Activated CD4-positive, CD25-positive, alpha-beta regulatory T cell treated with anti-CD3 and anti-CD28 coated beads, Interleukin-2, amount 50 U/mL, for 24 hours (primary cell): ENCODE data around the gene ACAP1.
"Not testable (repeated sequence)": the region's sequence is repeated elsewhere in the genome, so short reads cannot be mapped to it uniquely, and the experiment has no call there.

ENCODE experiments used
- ATAC-seq, 2 donors: fragments of 150-1000 bp; cut with Tn5 transposase; one replicate each; pipeline ENCODE4 v1.10.0; 2021; ENCODE audit warnings: mild to moderate bottlenecking in 1 of 2, moderate library complexity in 1 of 2

The ACAP1 gene

DNA sequence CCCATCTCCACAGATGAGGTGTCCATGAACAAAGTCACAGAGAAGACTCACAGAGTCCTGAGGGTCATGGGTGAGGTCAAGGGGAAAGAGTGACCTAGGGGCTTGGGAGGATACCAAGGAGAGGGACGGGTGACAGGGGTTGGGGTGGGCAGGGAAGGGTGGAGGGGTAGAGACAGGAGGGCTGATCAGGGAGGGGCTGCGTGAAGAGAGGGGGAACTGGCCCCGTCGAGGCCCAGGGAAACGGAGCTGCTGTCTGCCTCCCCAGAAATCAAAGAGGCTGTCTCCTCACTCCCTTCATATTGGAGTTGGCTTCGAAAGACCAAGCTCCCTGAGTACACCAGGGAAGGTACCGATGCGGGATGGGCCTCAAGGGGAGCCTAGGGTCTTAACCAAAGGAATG, 19.2 kb downstream of the ACAP1 start:
- ATAC-seq, result no peak

DNA sequence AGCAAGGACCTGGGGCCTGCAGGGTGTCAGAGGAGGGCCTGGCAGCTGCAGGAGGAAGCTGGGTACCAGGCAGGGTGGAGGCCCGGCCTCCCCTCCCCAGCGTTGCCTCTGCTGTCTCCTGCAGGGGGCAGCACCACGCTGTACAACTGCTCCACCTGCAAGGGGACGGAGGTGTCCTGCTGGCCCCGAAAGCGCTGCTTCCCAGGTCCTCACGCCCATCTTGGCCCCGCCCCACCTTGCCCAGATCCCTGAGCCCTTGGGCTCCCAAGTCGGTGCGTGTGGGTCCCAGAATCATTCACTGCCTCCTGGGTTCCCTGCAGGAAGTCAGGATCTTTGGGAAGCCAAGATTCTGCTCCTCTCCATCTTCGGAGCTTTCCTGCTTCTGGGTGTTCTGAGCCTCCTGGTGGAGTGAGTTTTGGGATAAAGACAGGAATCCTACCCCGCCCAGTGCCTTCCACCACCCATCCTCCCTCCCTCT, 19.8 kb downstream of the ACAP1 start:
- ATAC-seq, result peak; percentile 64 to 71

DNA sequence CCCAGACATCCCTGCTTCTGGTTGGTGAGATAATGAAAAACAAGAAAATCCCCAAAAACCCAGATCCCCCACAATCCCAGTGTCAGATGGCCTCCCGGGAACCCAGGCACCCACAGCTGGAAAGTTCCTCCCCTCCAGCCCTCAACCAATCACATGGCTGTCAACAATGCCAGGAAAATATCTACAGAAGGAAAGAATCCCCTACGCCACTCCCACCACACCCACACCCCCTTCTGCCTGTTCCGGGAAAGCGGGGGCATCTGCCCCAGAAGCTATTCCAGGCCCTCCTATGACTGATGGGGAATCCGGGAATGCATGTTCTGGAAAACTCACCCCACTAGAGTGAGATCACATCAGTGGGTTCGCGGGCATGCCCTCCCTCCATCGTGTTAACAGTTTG, 20.4 kb downstream of the ACAP1 start:
- ATAC-seq, result no peak

DNA sequence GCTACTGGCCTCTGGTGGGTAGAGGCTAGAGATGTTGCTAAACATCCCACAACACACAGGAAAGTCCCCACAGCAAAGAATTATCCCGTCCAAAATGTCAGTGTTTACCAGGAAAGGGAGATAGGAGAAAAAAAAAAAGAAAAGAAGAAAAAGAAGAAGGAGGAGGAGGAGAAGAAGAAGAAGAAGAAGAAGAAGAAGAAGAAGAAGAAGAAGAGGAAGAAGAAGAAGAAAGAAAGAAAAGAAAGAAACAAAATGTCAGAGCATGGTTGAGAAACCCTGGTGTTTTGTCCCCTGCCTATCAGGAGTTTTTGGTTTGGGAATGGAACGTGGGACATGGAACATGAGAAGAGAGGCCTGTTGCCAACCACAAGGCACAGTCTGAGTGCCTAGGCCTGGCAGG, 21.1 kb downstream of the ACAP1 start:
- ATAC-seq, result no peak

DNA sequence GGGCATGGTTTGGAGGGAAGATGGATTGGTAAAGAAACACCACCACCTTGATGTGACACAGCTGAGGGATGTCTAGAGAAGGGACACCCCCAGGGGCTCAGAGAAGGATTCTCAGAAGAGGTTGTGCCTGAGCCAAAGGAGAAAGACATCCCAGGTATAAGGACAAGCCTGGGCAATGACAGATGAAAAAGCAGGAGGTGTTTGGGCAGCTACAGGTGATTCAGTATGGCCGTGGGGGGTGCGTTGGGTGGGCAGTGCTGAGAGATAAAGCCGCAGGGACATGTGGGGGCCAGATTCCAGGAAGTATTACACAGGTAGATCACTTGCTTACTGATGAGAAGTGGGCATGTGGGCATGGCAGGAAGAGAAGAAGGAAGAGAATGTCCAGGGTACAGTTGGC, 25.6 kb downstream of the ACAP1 start:
- no peak for ATAC-seq

DNA sequence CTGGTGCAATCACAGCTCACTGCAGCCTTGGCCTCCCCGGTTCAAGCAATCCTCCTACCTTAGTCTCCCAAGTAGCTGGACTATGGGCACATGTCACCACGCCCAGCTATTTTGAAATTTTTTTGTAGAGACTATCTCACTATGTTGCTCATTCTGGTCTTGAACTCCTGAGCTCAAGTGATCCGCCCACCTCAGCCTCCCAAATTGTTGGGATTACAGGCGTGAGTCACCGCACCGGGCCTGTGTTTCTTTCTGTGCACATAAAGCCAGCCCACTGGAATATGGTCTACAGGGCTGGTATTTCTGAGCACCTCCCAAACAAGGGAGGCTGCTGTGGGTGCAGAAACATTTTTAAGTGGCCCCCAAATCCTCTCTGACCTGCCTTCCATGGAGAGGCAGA, 27.0 kb downstream of the ACAP1 start:
- ATAC-seq, result no peak

DNA sequence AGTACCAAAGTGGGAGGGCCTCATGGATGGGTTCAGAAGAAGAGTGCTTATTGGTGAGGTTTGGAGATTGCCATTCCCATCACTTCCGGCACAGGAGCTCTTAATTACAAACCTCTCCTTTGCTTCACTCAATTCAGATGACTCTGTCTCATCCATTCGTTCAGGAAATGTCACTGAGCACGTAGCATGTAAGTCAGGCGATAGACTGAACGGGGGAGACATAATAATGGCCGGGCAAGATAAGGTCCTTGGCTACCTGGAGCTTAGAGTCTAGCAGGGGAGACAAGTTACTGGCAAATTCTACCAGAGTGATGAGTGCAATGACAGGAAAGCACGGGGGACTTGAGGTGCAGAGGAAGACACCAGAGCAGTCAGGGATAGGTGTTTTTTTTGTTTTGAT, 29.6 kb downstream of the ACAP1 start:
- not testable (repeated sequence) for ATAC-seq

DNA sequence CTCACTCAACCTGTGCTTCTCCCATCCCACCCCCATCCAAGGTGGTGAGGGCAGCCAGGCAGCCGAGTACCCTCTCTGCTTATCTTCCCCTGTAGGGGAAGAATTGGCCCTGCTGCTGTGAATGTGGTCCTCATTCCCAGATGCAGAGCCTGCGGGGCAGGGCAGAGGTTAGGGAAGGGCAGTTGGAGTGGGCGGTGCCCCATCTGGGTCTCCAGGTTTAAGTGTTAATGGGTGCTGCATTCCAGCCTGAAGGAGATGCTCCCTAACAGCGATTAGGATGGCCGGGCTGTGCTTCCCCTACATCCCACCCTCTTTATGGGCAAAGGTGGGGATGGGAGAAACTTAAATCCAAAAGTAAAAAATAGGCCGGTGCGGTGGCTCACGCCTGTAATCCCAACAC, 30.8 kb downstream of the ACAP1 start:
- ATAC-seq, result no peak

DNA sequence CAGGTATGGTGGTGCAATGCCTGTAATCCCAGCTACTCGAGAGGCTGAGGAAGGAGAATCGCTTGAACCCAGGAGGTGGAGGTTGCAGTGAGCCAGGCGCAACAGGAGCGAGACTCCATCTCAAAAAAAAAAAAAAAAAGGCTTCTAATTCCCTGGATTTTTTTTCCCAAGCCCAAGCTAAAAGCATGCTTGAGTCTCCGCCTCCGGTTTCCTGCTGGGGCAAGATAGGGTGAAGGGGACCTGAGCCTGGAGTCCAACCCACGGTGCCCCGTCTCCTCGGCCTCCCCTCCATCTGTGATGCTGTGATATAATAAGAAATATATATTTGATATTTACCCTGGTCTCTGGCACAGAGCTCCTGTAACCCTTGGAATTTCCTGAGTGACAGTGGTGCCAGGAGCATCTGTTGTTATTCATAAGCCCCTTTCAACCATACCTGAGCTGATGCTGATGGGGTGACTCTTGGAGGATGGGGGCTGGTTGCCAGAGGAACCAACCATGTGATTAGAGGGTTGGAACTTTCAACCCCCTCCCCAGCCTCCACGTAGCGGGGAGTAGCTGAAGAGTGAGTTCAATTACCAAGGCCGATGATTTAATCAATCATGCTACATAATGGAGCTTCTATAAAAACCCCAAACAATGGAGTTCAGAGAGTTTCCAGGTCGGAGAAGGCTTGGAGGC, 31.7 kb downstream of the ACAP1 start:
- ATAC-seq, result no peak

DNA sequence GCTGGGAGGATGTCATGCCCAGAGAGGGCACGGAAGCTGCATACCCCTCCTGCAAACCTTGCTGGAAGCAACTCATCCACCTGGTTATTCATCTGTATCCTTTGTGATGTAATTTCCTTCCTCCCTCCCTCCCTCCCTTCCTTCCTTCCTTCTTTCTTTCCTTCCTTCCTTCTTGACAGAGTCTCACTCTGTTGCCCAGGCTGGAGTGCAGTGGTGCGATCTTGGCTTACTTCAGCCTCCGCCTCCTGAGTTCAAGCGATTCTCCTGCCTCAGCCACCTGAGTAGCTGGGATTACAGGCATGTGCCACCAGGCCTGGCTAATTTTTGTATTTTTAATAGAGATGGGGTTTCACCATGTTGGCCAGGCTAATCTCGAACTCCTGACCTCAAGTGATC, 32.3 kb downstream of the ACAP1 start:
- not testable (repeated sequence) for ATAC-seq

DNA sequence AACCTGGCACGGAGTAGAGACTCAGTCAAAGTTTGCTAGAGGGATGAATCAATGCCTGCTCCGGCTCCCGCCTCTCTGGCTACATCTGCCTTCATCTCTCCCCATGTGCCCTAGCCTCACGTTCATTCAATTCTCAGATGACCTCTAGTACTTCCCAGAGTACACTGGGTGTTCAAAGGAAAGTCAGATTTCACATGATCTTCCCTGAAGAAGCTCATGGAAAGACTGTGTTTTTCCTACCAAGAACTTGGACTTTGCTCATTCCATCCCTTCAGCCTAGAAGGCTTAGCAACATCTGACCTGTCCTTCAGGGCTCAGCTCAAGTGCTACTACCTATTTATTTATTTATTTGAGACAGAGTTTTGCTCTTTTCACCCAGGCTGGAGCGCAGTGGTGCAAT, 33.5 kb downstream of the ACAP1 start:
- ATAC-seq, result no peak

DNA sequence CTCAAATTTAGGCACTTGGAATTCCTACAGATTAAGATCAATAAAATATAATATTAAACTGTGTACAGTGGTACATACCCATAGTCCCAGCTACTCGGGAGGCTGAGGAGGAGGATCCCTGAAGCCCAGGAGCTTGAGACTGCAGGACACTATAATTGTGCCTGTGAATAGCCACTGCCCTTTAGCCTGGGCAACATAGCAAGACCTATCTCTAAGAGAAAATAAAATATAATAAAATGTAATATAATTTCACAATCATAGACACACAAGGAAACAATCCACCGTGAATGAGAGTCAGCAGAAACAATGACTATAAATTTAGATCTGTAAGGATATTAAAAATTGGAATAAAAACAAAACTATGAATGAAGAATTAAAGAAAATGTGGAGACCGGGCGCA, 34.5 kb downstream of the ACAP1 start:
- ATAC-seq, result no peak

DNA sequence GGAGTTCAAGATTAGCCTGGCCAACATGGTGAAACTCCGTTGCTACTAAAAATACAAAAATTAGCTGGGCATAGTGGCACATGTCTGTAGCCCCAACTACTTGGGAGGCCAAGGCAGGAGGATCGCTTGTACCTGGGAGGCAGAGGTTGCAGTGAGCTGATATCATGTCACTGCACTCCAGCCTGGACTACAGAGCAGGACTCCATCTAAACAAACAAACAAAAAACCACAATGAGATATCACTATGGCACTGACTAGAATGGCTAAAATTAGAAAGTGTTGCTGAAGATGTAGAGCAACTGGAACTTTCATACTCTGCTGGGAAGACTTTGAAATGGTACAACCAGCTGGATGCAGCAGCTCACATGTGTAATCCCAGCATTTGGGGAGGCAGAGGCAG, 38.0 kb downstream of the ACAP1 start:
- ATAC-seq, result no peak

DNA sequence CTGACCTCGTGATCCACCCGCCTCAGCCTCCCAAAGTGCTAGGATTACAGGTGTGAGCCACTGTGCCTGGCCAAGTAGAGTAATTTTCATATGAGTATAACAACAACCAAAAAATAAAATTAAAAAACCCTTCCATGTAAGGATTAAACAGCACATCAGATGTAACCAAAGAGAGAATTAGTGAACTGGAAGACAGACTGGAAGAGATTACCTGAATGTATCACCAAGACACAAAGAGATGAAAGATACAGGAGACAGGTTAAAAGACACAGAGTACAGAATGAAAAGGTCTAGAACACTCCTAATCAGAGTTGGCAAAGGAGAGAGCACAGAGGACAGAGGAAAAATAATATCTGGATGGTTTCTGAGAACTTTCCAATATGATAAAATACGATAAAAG, 42.8 kb downstream of the ACAP1 start:
- no peak for ATAC-seq

DNA sequence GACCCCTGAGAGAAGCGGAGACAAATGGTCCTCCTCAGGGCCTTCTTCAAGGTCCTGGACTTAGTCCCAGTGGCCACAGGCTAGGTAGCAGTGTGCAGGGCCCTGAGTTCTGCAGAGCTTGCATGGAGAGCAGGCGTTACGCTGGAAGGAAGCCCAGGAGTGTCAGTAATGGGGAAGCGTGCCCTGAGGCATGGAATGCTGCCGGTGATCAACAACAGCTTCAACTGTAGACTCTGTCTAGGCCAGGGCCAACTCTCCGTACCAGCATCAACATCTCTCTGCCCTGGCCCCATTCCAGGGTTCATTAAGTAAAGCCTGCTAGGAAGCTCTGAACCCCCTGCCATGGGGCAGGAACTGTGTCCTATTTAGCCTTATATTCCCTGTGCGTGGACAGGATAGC, 44.0 kb downstream of the ACAP1 start:
- ATAC-seq, result no peak

DNA sequence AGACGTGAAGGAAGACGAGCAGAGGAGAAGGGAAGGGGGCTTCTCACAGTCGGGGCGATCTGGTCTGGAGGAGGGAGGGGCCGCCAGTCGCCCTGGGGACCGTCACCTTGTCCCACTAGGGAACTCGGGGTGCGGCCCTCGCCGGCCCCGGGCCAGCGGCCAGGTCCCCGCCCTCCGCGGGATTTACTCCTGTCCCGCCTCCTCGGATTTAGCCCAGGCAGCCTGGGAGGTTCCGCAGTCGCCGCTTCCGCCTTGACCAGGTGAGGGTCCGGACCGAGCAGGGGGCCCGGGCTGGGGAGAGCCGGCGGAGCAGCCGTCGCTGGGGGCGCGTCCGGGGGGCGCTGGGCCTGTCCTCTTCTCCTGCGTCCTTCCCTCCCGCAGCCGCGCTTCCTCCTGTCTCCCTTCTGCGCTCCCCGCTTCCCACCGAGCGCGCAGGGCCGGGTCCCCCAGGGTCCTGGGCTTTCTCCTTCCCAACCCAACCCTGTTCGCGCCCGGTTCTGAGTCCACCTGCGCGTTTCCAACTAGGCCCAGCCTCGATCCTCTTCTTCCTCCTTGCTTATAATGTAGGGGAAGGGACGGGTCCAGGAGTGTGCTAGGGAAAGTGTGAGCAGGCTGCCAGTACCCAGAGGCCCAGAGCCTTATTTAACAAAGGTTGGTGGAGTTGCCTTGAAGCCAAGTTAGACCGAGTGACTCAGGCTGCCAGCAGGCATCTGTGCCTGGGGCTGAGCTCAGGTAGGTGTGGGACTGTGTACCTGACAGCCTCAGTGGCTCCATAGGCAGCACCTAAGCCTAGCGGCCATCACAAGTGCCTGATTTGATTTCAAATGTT, 44.7 kb downstream of the ACAP1 start, which contains the start of gene TNK1:
Gene TNK1 (plus strand): TSS at position 235 of the 829 bp plus-strand sequence. CDS start 1,838 bp downstream, outside the sequence.
- ATAC-seq, result no peak

DNA sequence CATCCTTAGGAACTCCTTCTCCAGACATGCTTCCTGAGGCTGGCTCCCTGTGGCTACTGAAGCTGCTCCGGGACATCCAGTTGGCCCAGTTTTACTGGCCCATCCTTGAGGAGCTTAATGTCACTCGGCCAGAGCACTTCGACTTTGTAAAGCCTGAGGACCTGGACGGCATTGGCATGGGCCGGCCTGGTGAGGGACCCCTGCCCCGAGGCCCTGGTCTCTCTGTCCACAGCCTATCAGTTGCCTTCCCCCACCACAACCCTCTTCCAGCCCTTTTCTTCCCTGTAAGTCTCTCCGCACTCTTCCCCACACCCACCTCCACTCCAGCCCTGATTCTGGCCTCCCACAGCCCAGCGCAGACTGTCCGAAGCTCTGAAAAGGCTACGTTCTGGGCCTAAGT, 46.6 kb downstream of the ACAP1 start:
- no peak for ATAC-seq

DNA sequence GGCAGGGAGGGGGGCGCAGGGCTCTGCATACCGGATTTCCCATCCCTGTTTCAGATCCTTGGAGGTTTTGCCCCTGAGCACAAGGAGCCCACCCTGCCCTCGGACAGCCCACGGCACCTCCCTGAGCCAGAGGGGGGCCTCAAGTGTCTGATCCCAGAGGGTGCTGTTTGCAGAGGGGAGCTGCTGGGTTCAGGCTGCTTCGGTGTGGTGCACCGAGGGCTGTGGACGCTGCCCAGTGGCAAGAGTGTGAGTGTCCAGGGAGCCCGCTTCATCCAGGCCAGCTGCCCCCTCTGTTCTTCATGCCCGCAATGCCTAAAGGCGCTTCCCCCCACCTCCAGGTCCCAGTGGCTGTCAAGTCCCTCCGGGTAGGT, 47.0 kb downstream of the ACAP1 start:
- no peak for ATAC-seq

DNA sequence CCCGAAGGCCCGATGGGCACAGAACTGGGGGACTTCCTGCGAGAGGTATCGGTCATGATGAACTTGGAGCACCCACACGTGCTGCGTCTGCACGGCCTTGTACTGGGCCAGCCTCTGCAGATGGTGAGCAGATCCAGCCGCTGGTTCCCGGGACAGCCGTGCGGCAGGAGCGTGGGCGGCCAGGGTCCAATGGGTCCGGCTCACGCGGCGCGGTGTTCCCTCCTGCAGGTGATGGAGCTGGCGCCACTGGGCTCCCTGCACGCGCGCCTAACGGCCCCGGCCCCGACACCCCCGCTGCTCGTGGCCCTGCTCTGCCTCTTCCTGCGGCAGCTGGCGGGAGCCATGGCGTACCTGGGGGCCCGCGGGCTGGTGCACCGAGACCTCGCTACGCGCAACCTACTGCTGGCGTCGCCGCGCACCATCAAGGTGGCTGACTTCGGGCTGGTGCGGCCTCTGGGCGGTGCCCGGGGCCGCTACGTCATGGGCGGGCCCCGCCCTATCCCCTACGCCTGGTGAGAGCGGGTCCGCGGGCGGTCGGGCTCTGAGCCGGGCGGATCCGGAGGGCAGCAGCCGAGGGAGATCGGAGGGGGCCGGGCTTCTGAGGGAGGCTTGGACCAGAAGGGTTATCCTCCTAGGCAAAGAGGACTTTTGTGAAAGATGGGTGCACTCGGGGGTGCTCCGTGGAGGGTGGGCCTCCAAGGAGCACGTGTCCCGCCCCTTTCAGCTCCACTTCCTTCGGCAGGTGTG, 47.6 kb downstream of the ACAP1 start:
- peak; percentile 98 to 99 for ATAC-seq

DNA sequence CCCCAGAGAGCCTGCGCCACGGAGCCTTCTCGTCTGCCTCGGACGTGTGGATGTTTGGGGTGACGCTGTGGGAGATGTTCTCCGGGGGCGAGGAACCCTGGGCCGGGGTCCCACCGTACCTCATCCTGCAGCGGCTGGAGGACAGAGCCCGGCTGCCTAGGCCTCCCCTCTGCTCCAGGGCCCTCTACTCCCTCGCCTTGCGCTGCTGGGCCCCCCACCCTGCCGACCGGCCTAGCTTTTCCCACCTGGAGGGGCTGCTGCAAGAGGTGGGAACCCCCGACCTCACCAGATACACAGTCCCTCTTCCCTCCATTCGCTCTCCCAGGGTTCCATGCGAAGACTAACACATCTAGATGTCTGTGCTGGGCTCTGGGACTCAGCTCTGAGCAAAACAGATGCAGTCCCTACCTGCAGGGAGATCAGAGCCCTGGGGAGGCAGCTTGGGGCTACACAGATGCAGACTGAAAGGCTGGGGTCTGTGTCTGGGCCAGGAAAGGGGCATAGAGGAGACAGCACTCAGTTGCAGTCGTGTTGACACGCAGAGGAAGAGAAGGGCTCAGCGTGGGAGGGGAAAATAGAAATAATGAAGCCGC, 48.3 kb downstream of the ACAP1 start:
- no peak for ATAC-seq

DNA sequence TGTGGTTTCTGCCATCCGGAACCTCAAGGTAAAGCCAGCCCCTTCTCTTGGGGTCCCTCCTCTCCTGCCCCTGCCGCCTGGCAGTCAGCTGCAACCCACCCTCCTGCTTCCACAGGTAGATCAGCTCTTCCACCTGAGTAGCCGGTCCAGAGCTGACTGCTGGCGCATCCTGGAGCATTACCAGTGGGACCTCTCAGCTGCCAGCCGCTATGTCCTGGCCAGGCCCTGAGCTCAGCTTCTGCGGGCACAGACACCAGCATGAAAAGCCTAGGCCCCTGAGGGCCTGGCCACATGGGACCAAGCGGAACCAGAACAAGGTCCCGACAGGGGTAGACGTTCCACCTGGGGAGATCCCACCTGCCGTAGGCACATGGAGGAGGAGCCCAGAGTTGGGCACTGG, 52.5 kb downstream of the ACAP1 start:
- no peak for ATAC-seq

DNA sequence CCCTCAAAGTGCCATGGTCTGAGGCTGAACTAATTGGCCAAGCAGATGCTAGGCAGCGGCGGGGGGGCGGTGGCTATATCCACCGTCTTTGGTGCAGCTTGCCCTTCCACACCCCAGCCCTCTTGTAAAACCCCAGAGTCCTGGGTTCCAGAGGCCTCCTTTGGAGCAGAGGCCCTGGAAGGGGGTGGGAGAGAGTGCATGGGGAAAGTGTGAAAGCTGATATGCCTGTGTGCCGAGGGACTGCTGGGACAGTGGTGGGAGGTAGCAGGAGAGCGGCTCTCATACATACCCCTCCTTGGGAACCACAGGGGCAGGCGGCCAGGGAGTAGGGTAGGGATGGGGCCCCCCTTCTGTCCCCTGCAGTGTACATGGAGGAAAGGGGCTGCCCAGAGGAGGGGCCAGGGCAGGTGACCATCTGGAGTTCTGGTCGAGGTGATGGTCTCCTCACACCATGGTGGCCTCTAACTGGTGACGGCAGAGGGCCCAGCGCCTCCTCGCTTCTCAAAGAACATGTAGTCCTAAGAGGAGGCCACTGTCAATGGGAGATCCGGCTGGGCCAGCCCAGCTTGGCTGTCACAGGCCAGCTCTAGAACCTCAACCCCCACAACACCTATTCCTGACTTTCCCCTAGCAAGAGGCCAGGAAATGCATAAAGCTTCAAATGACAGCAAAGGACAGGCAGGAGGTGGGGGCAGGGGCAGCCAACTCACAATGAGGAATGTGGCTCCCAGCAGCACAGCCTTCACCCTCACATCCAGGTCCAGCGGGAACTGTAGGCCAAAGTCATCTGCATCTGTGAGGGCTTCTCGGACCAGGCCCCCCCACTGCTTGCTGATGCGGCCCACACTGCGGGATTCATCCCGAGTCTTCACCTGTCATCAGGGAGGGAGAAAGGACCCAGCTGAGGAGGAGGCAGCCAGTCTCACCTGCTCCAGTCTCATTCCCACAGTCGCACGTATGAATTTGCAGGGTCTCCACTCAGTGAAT, 53.9 kb downstream of the ACAP1 start:
- no peak for ATAC-seq
